KOPT-K1 (cell line): ENCODE data around the gene PI4K2A.

ENCODE experiments used
- H3K27ac ChIP-seq: fragments of 200-600 bp; sonication (generic); 2 replicates; pipeline ENCODE4 v1.5.1; 2016; ENCODE audit warnings: antibody characterized with exemption, mild to moderate bottlenecking, low read depth, low read length; ENCODE audit not compliant: poor library complexity, severe bottlenecking
- H3K36me3 ChIP-seq: fragments of 200-600 bp; sonication (generic); 2 replicates; pipeline ENCODE4 v1.5.1; 2017; ENCODE audit warnings: antibody characterized with exemption, mild to moderate bottlenecking, low read length, moderate library complexity; ENCODE audit not compliant: insufficient read depth
- H3K9me3 ChIP-seq: fragments of 200-600 bp; sonication (generic); 2 replicates; pipeline ENCODE4 v1.5.1; 2017; ENCODE audit warnings: antibody characterized with exemption, low read length, mild to moderate bottlenecking; ENCODE audit not compliant: insufficient read depth, poor library complexity, severe bottlenecking

Gene PI4K2A

DNA sequence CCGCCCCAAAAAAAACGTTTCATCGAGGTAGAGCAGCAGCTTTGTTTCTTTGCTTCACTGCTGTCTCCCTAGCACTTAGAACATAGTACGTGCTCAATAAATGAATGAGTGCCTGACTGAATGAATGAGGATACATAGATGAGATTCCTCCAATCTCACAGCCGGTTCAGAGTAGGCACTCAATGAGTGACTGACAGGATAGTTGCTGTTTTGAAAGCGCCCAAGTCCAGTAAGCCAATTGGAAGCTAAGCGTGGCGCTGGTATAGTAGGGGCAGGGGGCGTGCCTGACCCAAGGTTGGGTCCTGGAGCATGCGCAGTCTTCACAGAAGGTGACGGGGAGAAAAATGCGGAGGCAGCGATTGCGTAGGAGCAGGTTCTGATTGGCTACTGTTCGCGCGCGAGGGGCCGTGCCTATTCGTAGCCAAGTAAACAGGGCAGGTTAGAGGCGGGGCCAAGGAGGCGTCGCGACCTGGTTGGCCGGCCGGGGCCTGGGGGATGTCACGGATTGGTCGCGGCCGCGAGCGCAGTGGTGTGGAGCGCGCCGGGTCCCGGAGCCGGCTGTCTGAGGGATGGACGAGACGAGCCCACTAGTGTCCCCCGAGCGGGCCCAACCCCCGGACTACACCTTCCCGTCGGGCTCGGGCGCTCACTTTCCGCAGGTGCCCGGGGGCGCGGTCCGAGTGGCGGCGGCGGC lies at the start of gene PI4K2A:
PI4K2A (plus strand) TSS at position 498 of the 694 bp plus-strand sequence; CDS start at position 570, 72 bp downstream.
- Histone ChIP-seq H3K27ac (peak within 1 kb of the TSS; percentile 54), H3K9me3 (no peaks in the 10 kb centered on the region), H3K36me3 (peaks cover 10% of the 10 kb centered on the region; the same call in 1 of the 2 replicates)

DNA sequence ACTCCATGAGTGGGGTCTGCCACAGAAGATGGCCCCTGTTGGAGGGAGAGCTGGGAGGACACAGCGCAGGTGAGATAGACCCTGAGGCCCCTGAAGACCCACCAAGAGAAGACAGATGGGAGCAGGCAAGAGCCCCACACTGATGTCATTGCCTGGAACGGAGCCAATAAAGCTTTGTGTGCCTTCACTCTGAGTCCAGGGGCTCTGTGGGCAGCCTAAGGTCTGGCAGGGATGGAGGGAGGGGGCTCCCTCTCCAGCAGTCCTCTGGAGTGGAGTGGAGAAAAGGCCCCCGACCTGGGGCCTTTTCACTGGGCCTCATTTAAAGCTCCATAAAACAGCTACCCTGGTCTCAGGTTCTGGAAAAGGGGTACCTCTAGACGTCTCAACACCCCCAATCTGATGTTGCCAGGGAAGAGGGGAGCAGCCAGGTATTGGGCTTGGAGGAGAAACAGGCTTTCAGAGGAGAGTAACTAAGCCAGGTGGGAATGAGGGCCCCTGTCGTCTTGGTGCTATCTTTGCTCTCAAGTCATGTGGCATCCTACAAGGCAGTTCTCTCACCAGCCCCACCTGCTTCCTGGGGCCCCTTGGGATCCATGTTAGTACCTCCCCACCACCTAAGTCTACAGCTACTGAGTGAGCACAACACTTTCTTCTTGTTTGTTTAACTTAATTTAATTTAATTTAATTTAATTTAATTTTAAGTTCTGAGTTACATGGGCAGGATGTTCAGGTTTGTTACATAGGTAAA lies 49.5 kb upstream of the PI4K2A start:
- Histone ChIP-seq H3K36me3 (no peaks in the 10 kb centered on the region), H3K9me3 (no peaks in the 10 kb centered on the region), H3K27ac (peak overlapping the region; percentile 34)

DNA sequence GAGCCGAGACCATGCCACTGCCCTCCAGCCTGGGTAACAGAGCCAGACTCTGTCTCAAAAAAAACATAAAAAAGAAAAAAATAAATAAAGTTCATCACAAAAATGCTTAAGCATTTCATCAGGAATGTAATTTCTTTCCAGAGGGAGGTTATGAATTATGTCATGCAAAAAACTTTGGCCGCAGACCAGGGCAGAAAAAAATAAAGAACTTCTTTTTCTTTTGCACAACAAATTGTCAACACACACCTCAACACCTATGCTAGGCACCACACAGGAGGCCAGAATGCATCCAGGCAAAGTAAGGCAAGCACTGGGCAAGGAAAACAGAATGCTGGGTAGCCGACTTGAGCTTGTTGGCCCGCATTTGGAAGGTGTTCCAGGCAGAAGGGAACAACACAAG lies 47.0 kb upstream of the PI4K2A start:
- H3K36me3 ChIP-seq: no peaks in the 10 kb centered on the region
- no peak overlapping the region for H3K27ac ChIP-seq
- H3K9me3 ChIP-seq: no peaks in the 10 kb centered on the region

- H3K9me3 ChIP-seq: no peaks in the 10 kb centered on the region
- no peak overlapping the region for H3K27ac ChIP-seq
- no peaks in the 10 kb centered on the region for H3K36me3 ChIP-seq
Measured at GRCh38 chr10:97596101-97597082, 44.1 kb upstream of the PI4K2A start.

- Histone ChIP-seq H3K27ac (no peak overlapping the region), H3K9me3 (no peaks in the 10 kb centered on the region), H3K36me3 (no peaks in the 10 kb centered on the region)
Measured at GRCh38 chr10:97597778-97598177, 42.7 kb upstream of the PI4K2A start.

DNA sequence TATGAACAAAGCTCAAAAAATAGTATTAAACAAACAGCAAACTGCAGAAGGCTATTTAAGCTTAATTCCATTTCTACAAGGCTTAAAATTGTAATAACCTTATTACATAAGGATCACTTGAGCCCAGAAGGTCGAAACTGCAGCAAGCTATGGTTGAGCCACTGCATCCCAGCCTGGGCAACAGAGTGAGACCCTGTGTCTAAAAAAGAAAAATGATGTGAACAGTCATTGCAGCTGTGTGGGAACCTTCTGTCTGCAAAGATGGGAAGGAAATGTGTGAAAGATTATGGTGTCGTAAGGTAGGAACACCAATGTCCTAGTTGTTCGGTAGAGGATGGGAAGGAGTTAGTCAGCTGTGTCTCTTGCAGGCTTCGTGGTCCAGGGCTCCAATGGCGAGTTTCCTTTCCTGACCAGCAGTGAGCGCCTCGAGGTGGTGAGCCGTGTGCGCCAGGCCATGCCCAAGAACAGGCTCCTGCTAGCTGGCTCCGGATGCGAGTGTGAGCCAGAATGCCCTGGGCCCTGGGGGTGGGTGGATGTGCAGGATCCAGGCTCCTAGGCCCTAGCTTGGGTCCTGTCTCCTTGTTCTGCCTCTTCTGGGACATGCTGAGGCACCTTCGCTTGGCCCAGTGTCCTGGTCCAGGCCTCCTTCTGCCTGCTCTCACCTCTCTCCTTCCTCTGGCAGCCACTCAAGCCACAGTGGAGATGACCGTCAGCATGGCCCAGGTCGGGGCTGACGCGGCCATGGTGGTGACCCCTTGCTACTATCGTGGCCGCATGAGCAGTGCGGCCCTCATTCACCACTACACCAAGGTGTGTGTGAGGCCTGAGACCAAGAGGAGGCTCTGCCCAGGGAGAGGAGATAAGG lies 41.8 kb upstream of the PI4K2A start:
- Histone ChIP-seq H3K9me3 (no peaks in the 10 kb centered on the region), H3K36me3 (no peaks in the 10 kb centered on the region), H3K27ac (no peak overlapping the region)

- H3K9me3 ChIP-seq: no peaks in the 10 kb centered on the region
- H3K36me3 ChIP-seq: no peaks in the 10 kb centered on the region
- no peak overlapping the region for H3K27ac ChIP-seq
Measured at GRCh38 chr10:97599272-97599619, 41.2 kb upstream of the PI4K2A start.

DNA sequence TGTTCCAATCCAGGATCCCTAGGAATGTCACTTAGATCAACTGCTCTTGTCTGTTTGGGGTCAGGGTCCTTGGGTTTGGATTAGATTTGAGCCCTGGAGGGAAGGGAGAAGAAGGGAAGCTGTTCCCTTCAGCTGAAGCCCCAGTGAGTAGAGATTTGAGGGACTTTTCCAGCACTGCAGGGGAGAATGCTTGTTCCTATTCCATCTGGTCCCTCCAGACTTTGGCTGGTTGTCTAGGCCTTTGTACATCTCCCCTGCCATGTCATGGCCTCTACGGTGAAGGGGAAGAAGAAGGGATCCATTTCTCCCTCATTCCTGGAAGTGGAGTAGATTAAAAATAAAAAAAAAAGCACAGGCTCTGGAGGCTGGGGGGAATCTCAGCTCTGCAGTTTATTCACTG lies 39.9 kb upstream of the PI4K2A start:
- no peaks in the 10 kb centered on the region for H3K9me3 ChIP-seq
- H3K36me3 ChIP-seq: no peaks in the 10 kb centered on the region
- no peak overlapping the region for H3K27ac ChIP-seq

DNA sequence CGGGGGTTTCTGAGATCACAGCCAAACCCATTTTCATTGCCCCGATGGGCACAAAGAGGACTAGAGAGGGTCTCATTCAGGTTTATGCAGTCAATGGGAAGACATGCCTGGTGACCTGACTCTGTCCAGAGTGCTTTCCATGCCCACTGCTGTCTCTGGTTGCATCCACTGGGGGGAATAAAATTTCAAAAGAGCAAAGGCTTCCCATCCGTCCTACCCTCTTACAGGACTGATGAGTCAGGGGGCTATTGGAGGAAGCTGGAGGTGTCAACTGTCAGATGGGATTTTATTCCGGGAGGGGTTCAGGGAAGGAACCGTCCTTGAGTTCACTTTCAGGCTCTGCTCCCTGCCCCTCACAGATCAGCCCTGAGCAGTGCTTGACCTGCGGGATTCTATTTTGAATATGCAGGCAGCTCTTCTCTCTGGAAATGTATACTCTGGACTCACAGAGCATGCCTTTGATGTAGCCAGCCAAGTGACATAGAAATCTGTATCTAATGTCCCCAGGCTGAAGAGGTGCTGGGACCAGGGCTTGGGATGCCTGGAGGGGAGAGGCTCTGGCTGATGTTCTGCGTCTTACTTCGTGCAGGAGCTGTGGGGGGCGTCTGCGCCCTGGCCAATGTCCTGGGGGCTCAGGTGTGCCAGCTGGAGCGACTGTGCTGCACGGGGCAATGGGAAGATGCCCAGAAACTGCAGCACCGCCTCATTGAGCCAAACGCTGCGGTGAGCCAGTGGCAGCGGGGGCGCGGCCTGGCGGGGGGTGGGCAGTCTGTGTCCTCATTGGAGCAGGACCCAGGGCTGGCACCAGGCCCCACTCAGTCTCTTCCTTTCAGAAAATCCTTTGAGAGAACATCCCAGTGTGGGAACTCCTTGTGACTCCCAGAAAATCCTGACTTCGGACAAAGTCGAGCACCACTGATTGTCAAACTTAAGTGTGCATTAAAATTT lies 38.9 kb upstream of the PI4K2A start:
- H3K36me3 ChIP-seq: no peaks in the 10 kb centered on the region
- H3K9me3 ChIP-seq: no peaks in the 10 kb centered on the region
- no peak overlapping the region for H3K27ac ChIP-seq

DNA sequence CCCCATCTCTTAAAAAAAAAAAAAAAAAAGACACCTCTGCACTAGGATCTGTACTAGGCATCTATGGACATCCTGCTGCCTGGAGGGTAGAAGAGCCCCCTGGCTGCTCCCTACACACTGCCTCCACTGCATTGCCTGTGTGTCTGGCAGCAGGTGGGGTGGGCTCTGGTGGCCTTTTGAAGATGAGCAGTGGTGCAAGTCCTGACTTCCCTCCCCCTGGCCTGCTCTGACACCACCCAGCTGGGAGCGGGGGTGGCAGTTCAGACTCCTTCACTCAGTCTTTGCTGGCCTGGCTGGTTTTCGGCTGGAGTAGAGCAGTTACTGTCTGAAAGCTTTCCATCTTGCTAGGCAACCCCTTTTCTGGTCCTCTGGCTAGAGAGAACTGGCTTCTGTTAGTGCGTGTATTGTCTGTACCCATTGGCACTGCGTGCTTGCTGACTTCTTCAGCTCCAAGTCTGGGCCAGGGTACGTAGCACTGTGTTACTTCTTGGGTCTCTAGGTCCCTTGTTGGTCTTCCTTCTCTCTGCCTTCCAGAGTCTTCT lies 33.3 kb upstream of the PI4K2A start:
- no peak overlapping the region for H3K27ac ChIP-seq
- no peaks in the 10 kb centered on the region for H3K9me3 ChIP-seq
- H3K36me3 ChIP-seq: no peaks in the 10 kb centered on the region

- Histone ChIP-seq H3K27ac (no peak overlapping the region), H3K9me3 (no peaks in the 10 kb centered on the region), H3K36me3 (no peaks in the 10 kb centered on the region)
Measured at GRCh38 chr10:97608991-97609561, 31.4 kb upstream of the PI4K2A start.

- H3K9me3 ChIP-seq: no peaks in the 10 kb centered on the region
- H3K27ac ChIP-seq: no peak overlapping the region
- no peaks in the 10 kb centered on the region for H3K36me3 ChIP-seq
Measured at GRCh38 chr10:97611473-97611872, 29.0 kb upstream of the PI4K2A start.

- H3K9me3 ChIP-seq: no peaks in the 10 kb centered on the region
- H3K27ac ChIP-seq: no peak overlapping the region
- H3K36me3 ChIP-seq: no peaks in the 10 kb centered on the region
Measured at GRCh38 chr10:97612386-97612785, 28.1 kb upstream of the PI4K2A start.
